ENCODE data around the gene NCAPG2.
A peak's percentile ranks its signal among the peaks of the same experiment; 100 is the strongest.

NCAPG2 gene

GRCh38 chr7:158704524-158705233, at the start of gene NCAPG2:
NCAPG2 (minus strand) TSS chr7:158704804; CDS start chr7:158701899, 2,905 bp downstream.
- peak; percentile 99 for DNase-seq (ENCODE audit: low read depth)

- no peak for DNase-seq (ENCODE audit: low read depth)
These were observed 49.3 kb upstream of the NCAPG2 start for GRCh38 chr7:158753900-158754299.

GRCh38 chr7:158751751-158752150, 47.1 kb upstream of the NCAPG2 start:
- DNase-seq (ENCODE audit: low read depth) = no peak

GRCh38 chr7:158751199-158751598, 46.6 kb upstream of the NCAPG2 start:
- DNase-seq (ENCODE audit: low read depth) = no peak

- no peak for DNase-seq (ENCODE audit: low read depth)
These were observed 46.1 kb upstream of the NCAPG2 start for GRCh38 chr7:158750702-158751101.

GRCh38 chr7:158749396-158749795, 44.8 kb upstream of the NCAPG2 start:
- DNase-seq (ENCODE audit: low read depth) = no peak

- no peak for DNase-seq (ENCODE audit: low read depth)
These were observed 43.7 kb upstream of the NCAPG2 start for GRCh38 chr7:158748335-158748734.

GRCh38 chr7:158747408-158747807, 42.8 kb upstream of the NCAPG2 start:
- DNase-seq (ENCODE audit: low read depth) = no peak

- no peak for DNase-seq (ENCODE audit: low read depth)
These were observed 42.4 kb upstream of the NCAPG2 start for GRCh38 chr7:158746957-158747356.

GRCh38 chr7:158745057-158745715, 40.6 kb upstream of the NCAPG2 start:
- no peak for DNase-seq (ENCODE audit: low read depth)

GRCh38 chr7:158744070-158744469, 39.5 kb upstream of the NCAPG2 start:
- no peak for DNase-seq (ENCODE audit: low read depth)

- DNase-seq (ENCODE audit: low read depth) = no peak
These were observed 38.6 kb upstream of the NCAPG2 start for GRCh38 chr7:158743219-158743618.

- DNase-seq (ENCODE audit: low read depth) = no peak
These were observed 37.6 kb upstream of the NCAPG2 start for GRCh38 chr7:158742065-158742821.

- DNase-seq (ENCODE audit: low read depth) = no peak
These were observed 36.7 kb upstream of the NCAPG2 start for GRCh38 chr7:158741294-158741666.

- no peak for DNase-seq (ENCODE audit: low read depth)
These were observed 36.2 kb upstream of the NCAPG2 start for GRCh38 chr7:158740657-158741293.

- DNase-seq (ENCODE audit: low read depth) = no peak
These were observed 35.5 kb upstream of the NCAPG2 start for GRCh38 chr7:158740013-158740656.

GRCh38 chr7:158738841-158739240, 34.2 kb upstream of the NCAPG2 start:
- DNase-seq (ENCODE audit: low read depth) = no peak

- DNase-seq (ENCODE audit: low read depth) = no peak
These were observed 32.6 kb upstream of the NCAPG2 start for GRCh38 chr7:158737064-158737695.

- DNase-seq (ENCODE audit: low read depth) = no peak
These were observed 31.3 kb upstream of the NCAPG2 start for GRCh38 chr7:158735935-158736334.

- DNase-seq (ENCODE audit: low read depth) = no peak
These were observed 30.3 kb upstream of the NCAPG2 start for GRCh38 chr7:158734861-158735260.

GRCh38 chr7:158733775-158734494, 29.3 kb upstream of the NCAPG2 start:
- DNase-seq (ENCODE audit: low read depth) = no peak
